Left lung (tissue), 10 donors: ENCODE results near the gene SMAD4. TPM values are rescaled to one million over a fixed set of nuclear protein-coding genes. Genes with fewer than 3 reads are reported as not detected.

Source experiments
- ATAC-seq: fragments of 200-7000 bp; cut with Tn5 transposase; one replicate; pipeline ENCODE4 v1.9.1; 2020; ENCODE audit warnings: moderate library complexity
- DNase-seq, 4 donors: peaks; one replicate each; pipeline ENCODE4 v3.0.0-alpha.2; 2013 to 2020
- H3K27ac ChIP-seq, 2 donors: fragments of 200-600 bp; sonication (generic) in 1 of 2; one replicate each; pipeline versions ENCODE4 v1.5.0 to v1.8.0; 2020 to 2021
- H3K27me3 ChIP-seq, 2 donors: fragments of 200-600 bp; sonication (generic) in 1 of 2; one replicate each; pipeline versions ENCODE4 v1.5.0 to v1.8.0; 2020 to 2021
- H3K36me3 ChIP-seq, 2 donors: fragments of 200-600 bp; sonication (generic) in 1 of 2; one replicate each; pipeline versions ENCODE4 v1.5.0 to v1.8.0; 2020 to 2021
- H3K4me1 ChIP-seq, 2 donors: fragments of 200-600 bp; one replicate each; pipeline ENCODE4 v1.8.0; 2021
- H3K4me3 ChIP-seq, 2 donors: fragments of 200-600 bp; sonication (generic) in 1 of 2; one replicate each; pipeline versions ENCODE4 v1.5.0 to v1.8.0; 2020 to 2021; ENCODE audit warnings: mild to moderate bottlenecking in 1 of 2
- H3K9me3 ChIP-seq, 2 donors: fragments of 200-600 bp; sonication (generic) in 1 of 2; one replicate each; pipeline versions ENCODE4 v1.5.0 to v1.8.0; 2020 to 2021
- CTCF ChIP-seq, 2 donors: fragments of 200-600 bp; sonication (generic) in 1 of 2; IDR thresholded peaks; one replicate each; pipeline versions ENCODE4 v1.5.0 to v1.8.0; 2021; ENCODE audit warnings: antibody characterized with exemption in 2 of 2
- intact Hi-C, 2 donors: fragments of 100-400 bp; cut with DNase I; formaldehyde crosslinking; loops; one replicate each; pipeline versions ENCODE4 v1.11.2 to v1.14.2; 2022
- polyA plus RNA-seq, 6 donors: library from polyadenylated mRNA; unstranded; fragments of 120-200 nt; gene quantifications; one replicate each; pipeline ENCODE4 v1.2.1, GENCODE V29; 2013; ENCODE audit not compliant: insufficient read length in 6 of 6
- total RNA-seq, 2 donors: library from RNA; stranded (reverse); fragmentation: NEBNext Ultra II Directional; extraction: Animal tissue kit (Norgen Biotek cat#: 25700); gene quantifications; one replicate each; pipeline ENCODE4 v1.2.1, GENCODE V29; 2021
- donor health status: DM: no; HTN: yes; CAD: no.
- donor health status: DM: no; HTN: no; CAD: no.

Gene SMAD4
- total and polyA plus RNA-seq, 8 donors, result 90.7 to 170 (median 143) TPM

- no peak for TF ChIP-seq CTCF (IDR thresholded peaks at IDR 0.05)
- DNase-seq, result no peak
- no peaks in the 10 kb centered on the region for H3K36me3 ChIP-seq
- ATAC-seq, result no peak
- H3K4me1 ChIP-seq, result no peaks in the 10 kb centered on the region
- H3K9me3 ChIP-seq, result no peaks in the 10 kb centered on the region
- H3K27ac ChIP-seq, result no peak overlapping the region
- intact Hi-C loops, result no loop called here
- no peaks in the 10 kb centered on the region for H3K27me3 ChIP-seq
- no peak overlapping the region for H3K4me3 ChIP-seq
Observed at GRCh38 chr18:51133580-51134160, 103.7 kb downstream of the SMAD4 start.

Other genes with a start within 250 kb of the SMAD4 start
- gene MRO, start 210.2 kb upstream of the SMAD4 start, total RNA-seq, result under 1 TPM; 0.58 to 0.86 TPM
- gene MRO, start 210.2 kb upstream of the SMAD4 start, polyA plus RNA-seq, result under 1 TPM; 0.26 to 0.48 (median 0.35) TPM
- 10 to 100 TPM; 43.4 to 61.7 TPM for gene ME2, start 151.1 kb upstream of the SMAD4 start, total RNA-seq
- gene ME2, start 151.1 kb upstream of the SMAD4 start, polyA plus RNA-seq, result 10 to 100 TPM; 29.7 to 34.6 (median 31.1) TPM
- gene ELAC1, start 62.2 kb upstream of the SMAD4 start, total RNA-seq, result 1 to 10 TPM; 5.2 to 8.0 TPM
- gene ELAC1, start 62.2 kb upstream of the SMAD4 start, polyA plus RNA-seq, result 10 to 100 TPM in 5 of 6 donors, 1 to 10 TPM in 1; 9.4 to 13.9 (median 12.4) TPM
- 10 to 100 TPM; 21.4 to 28.3 TPM for gene MEX3C, start 167.5 kb downstream of the SMAD4 start, total RNA-seq
- gene MEX3C, start 167.5 kb downstream of the SMAD4 start, polyA plus RNA-seq, result 10 to 100 TPM; 55.4 to 76.1 (median 67.5) TPM